ENCODE data around the gene ZNF837.

Gene ZNF837

DNA sequence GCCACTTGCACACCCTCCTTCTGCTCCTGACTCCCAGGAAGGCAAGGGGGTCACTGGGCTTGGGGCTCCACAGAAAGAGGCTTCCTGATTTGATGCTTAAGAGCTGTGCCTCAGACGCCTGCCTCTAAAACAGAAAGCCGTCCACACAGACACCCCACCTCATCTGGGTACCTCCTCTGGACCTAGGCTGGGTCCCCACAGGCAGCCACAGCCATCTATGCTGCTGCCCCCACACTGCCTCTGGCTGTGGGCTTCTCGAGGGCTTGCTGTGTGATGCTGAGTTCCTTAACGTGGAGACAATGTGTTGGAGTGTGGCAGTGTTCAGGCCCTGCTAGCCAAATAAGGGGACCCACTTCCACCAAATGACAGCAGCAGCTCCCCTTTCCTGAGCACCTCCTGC is 62.5 kb downstream of the ZNF837 start:
- no peak for DNase-seq (ENCODE audit: low read depth in 2 of 2)
